Spleen (tissue), 11 donors: ENCODE data around the gene PCCB. TPM values are rescaled to one million over a fixed set of nuclear protein-coding genes. Genes with fewer than 3 reads are reported as not detected.

ENCODE experiments used
- DNase-seq: peaks from one replicate; pipeline ENCODE4 v3.0.0-alpha.2; 2020
- H3K27ac ChIP-seq, 8 donors: fragments of 200-600 bp; sonication (generic) in 7 of 8; 1 replicate in 4 of 8; 2 replicates in 4 of 8; pipeline versions ENCODE4 v1.5.0 to v1.8.0; 2016 to 2021; ENCODE audit warnings: inconsistent platforms in 4 of 8, mild to moderate bottlenecking in 4 of 8, moderate library complexity in 1 of 8
- H3K27me3 ChIP-seq, 7 donors: fragments of 200-600 bp; sonication (generic) in 6 of 7; replicated peaks in 1 of 7; 1 replicate in 4 of 7; 2 replicates in 3 of 7; pipeline versions ENCODE4 v1.5.0 to v1.8.0; 2016 to 2021; ENCODE audit warnings: inconsistent platforms in 3 of 7, mild to moderate bottlenecking in 1 of 7
- H3K36me3 ChIP-seq, 6 donors: fragments of 200-600 bp; sonication (generic) in 5 of 6; 1 replicate in 4 of 6; 2 replicates in 2 of 6; pipeline versions ENCODE4 v1.5.0 to v1.8.0; 2016 to 2021; ENCODE audit warnings: inconsistent platforms in 2 of 6
- H3K4me1 ChIP-seq, 6 donors: fragments of 200-600 bp; sonication (generic) in 5 of 6; 1 replicate in 3 of 6; 2 replicates in 3 of 6; pipeline versions ENCODE4 v1.5.0 to v1.8.0; 2016 to 2021; ENCODE audit warnings: inconsistent platforms in 3 of 6
- H3K4me3 ChIP-seq, 8 donors: fragments of 200-600 bp; sonication (generic) in 7 of 8; 1 replicate in 4 of 8; 2 replicates in 4 of 8; pipeline versions ENCODE4 v1.5.0 to v1.8.0; 2016 to 2021; ENCODE audit warnings: inconsistent platforms in 4 of 8, mild to moderate bottlenecking in 4 of 8, moderate library complexity in 2 of 8
- H3K9me3 ChIP-seq, 8 donors: fragments of 200-600 bp; sonication (generic) in 7 of 8; 1 replicate in 4 of 8; 2 replicates in 4 of 8; pipeline versions ENCODE4 v1.5.0 to v1.8.0; 2016 to 2021; ENCODE audit warnings: inconsistent platforms in 4 of 8
- CTCF ChIP-seq, 11 experiments: fragments of 200-600 bp in 7 of 11; fragments of 450-650 bp in 4 of 11; sonication (generic) in 4 of 11; IDR thresholded peaks in 8 of 11; conservative IDR thresholded peaks in 3 of 11; 1 replicate in 7 of 11; 2 replicates in 4 of 11; pipeline versions ENCODE4 v1.4.0 to v1.8.0; 2016 to 2021; ENCODE audit warnings: antibody characterized with exemption in 11 of 11, inconsistent platforms in 4 of 11, mild to moderate bottlenecking in 1 of 11
- POLR2A ChIP-seq, 3 donors: fragments of 450-650 bp; IDR thresholded peaks; one replicate each; pipeline ENCODE4 v1.5.1; 2017; ENCODE audit warnings: antibody characterized with exemption in 3 of 3, mild to moderate bottlenecking in 1 of 3
- POLR2AphosphoS5 ChIP-seq, 3 donors: sonication (generic); formaldehyde crosslinking; IDR thresholded peaks; one replicate each; pipeline ENCODE4 v1.5.1; 2017; ENCODE audit warnings: antibody characterized with exemption in 3 of 3
- WGBS, 5 donors: extraction: QIAGEN DNeasy Blood & Tissue Kit in 3 of 5; methylation state at CpG; one replicate each; pipeline versions ENCODE4 v1.1.5 to v1.1.7; 2013 to 2018; 5-methylcytosine and 5-hydroxymethylcytosine counted together
- intact Hi-C: fragments of 100-400 bp; cut with DNase I; formaldehyde crosslinking; loops from one replicate; pipeline ENCODE4 v1.15.0; 2023; ENCODE audit warnings: low total_unique reads
- polyA plus RNA-seq, 3 donors: library from polyadenylated mRNA; stranded (reverse); fragments of 200-250 nt; gene quantifications; one replicate each; pipeline ENCODE4 v1.2.1, GENCODE V29; 2013
- total RNA-seq, 7 donors: library from RNA; depleted of rRNA in 3 of 7; stranded (reverse); fragments of >200 nt in 3 of 7; fragmentation: NEBNext Ultra II Directional in 4 of 7; extraction: Animal tissue kit (Norgen Biotek cat#: 25700) in 4 of 7; gene quantifications; one replicate each; pipeline versions ENCODE4 v1.1.0 to v1.2.1, GENCODE V29; 2016 to 2021
- donor health status: healthy with polysubstance abuse.
- donor health status: DM: no; HTN: no; CAD: no; lungs with moderate emphysema.
- donor health status: DM: no; HTN: no; CAD: no.
- donor health status: Bipolar disorder and iron deficiency.
- donor health status: healthy.
- donor health status: DM: no; HTN: no; CAD: no.
- donor health status: DM: yes; HTN: yes; CAD: no.

Gene PCCB
- total and polyA plus RNA-seq, 10 donors: 11.9 to 24.7 (median 19.9) TPM

- intact Hi-C loops: no loop called here
- no peaks in the 10 kb centered on the region for H3K27me3 ChIP-seq
- 79 to 92% (median 82%) methylated on average over 2 of the region's 2 CpGs for WGBS, 5 donors
- no peak for DNase-seq
- no peaks in the 10 kb centered on the region for H3K4me1 ChIP-seq
- peaks cover 2 to 39% (median 7%) of the 10 kb centered on the region in 6 donors for H3K36me3 ChIP-seq
- no peak overlapping the region for H3K4me3 ChIP-seq
- H3K9me3 ChIP-seq: no peaks in the 10 kb centered on the region
- no peak overlapping the region for H3K27ac ChIP-seq
- TF ChIP-seq CTCF (IDR thresholded peaks at IDR 0.05 in 8 of 11, conservative IDR thresholded peaks at IDR 0.05 in 3 of 11) (no peak), POLR2A (IDR thresholded peaks at IDR 0.05) (no peak)
Observed at GRCh38 chr3:136377508-136377907, 127.4 kb downstream of the PCCB start.

GRCh38 chr3:136378011-136378410, 127.9 kb downstream of the PCCB start:
- H3K4me3 ChIP-seq: no peak overlapping the region
- DNase-seq: no peak
- peaks cover 2 to 39% (median 7%) of the 10 kb centered on the region in 6 donors for H3K36me3 ChIP-seq
- 73 to 90% (median 88%) methylated on average over 1 of the region's 1 CpG for WGBS, 5 donors
- no peaks in the 10 kb centered on the region for H3K9me3 ChIP-seq
- intact Hi-C loops: no loop called here
- TF ChIP-seq CTCF (IDR thresholded peaks at IDR 0.05 in 8 of 11, conservative IDR thresholded peaks at IDR 0.05 in 3 of 11) (no peak), POLR2AphosphoS5 (IDR thresholded peaks at IDR 0.05) (no peak), POLR2A (IDR thresholded peaks at IDR 0.05) (no peak)
- no peaks in the 10 kb centered on the region for H3K27me3 ChIP-seq
- no peak overlapping the region for H3K27ac ChIP-seq
- no peaks in the 10 kb centered on the region for H3K4me1 ChIP-seq

Other genes with a start within 250 kb of the PCCB start
- 10 to 100 TPM; 46.9 to 89.3 (median 59.6) TPM for gene MSL2, start 54.0 kb upstream of the PCCB start, total RNA-seq
- 10 to 100 TPM; 12.0 to 14.9 (median 13.3) TPM for gene MSL2, start 54.0 kb upstream of the PCCB start, polyA plus RNA-seq